SK-N-SH (cell line): ENCODE measurements around the gene CAMSAP1. TPM values are rescaled to one million over a fixed set of nuclear protein-coding genes. Genes with fewer than 3 reads are reported as not detected.

ENCODE experiments used
- CTCF ChIA-PET: fragments of 300-600, 350-600 bp; formaldehyde crosslinking; extraction: SDS; loops from one replicate; lab custom pipeline; 2021; lab: Yijun Ruan, JAX
- POLR2A ChIA-PET: fragments of 350-600 bp; sonication (Branson Sonifier 250); formaldehyde crosslinking; extraction: SDS; loops from one replicate; lab custom pipeline; 2020; ENCODE audit warnings: antibody characterized with exemption, inconsistent platforms; lab: Yijun Ruan, JAX
- DNase-seq: peaks from one replicate; pipeline ENCODE4 v3.0.0; 2012
- H2AFZ ChIP-seq: fragments of 200-600 bp; sonication (generic); 2 replicates; pipeline ENCODE4 v1.8.1; 2016; ENCODE audit warnings: antibody characterized with exemption, mild to moderate bottlenecking, low read depth
- H3F3A ChIP-seq: fragments of 200-600 bp; sonication (generic); replicated peaks from 2 replicates; pipeline ENCODE3; 2016; ENCODE audit warnings: antibody characterized with exemption, mild to moderate bottlenecking; ENCODE audit not compliant: insufficient read depth
- H3K27ac ChIP-seq, 2 experiments: fragments of 200-500 bp in 1 of 2; fragments of 200-600 bp in 1 of 2; sonication (Bioruptor generic) in 1 of 2; sonication (generic), shearing (Covaris generic) in 1 of 2; 2 replicates each; pipeline versions ENCODE4 v1.5.1 to v1.6.1; 2014 to 2016; ENCODE audit warnings: low read depth in 2 of 2, inconsistent platforms in 1 of 2, low read length in 1 of 2, mild to moderate bottlenecking in 1 of 2, mixed read lengths in 1 of 2
- H3K27me3 ChIP-seq: fragments of 200-600 bp; sonication (generic), shearing (Covaris generic); 2 replicates; pipeline ENCODE4 v1.6.1; 2016; ENCODE audit warnings: mixed run types; ENCODE audit not compliant: insufficient read depth
- H3K36me3 ChIP-seq, 2 experiments: fragments of 200-500 bp in 1 of 2; fragments of 200-600 bp in 1 of 2; sonication (Bioruptor generic) in 1 of 2; sonication (generic) in 1 of 2; replicated peaks in 1 of 2; 2 replicates each; pipeline versions ENCODE3 to v1.5.1; 2014 to 2016; ENCODE audit warnings: low read length in 1 of 2, mild to moderate bottlenecking in 1 of 2; ENCODE audit not compliant: insufficient read depth in 2 of 2, control insufficient read depth in 1 of 2
- H3K4me1 ChIP-seq, 2 experiments: fragments of 200-500 bp in 1 of 2; fragments of 200-600 bp in 1 of 2; sonication (Bioruptor generic) in 1 of 2; sonication (generic), shearing (Covaris generic) in 1 of 2; 2 replicates each; pipeline versions ENCODE4 v1.5.1 to v1.6.1; 2014 to 2016; ENCODE audit warnings: low read depth in 1 of 2, low read length in 1 of 2, mixed run types in 1 of 2; ENCODE audit not compliant: insufficient read depth in 2 of 2, control insufficient read depth in 1 of 2
- H3K4me2 ChIP-seq: fragments of 200-600 bp; sonication (generic), shearing (Covaris generic); 2 replicates; pipeline ENCODE4 v1.6.1; 2017; ENCODE audit warnings: mixed run types
- H3K4me3 ChIP-seq, 2 experiments: fragments of 200-500 bp in 1 of 2; fragments of 200-600 bp in 1 of 2; sonication (Bioruptor generic) in 1 of 2; sonication (generic), shearing (Covaris generic) in 1 of 2; 2 replicates each; pipeline versions ENCODE4 v1.5.1 to v1.8.1; 2014 to 2016; ENCODE audit warnings: low read depth in 2 of 2, inconsistent platforms in 1 of 2, low read length in 1 of 2, mild to moderate bottlenecking in 1 of 2, mixed read lengths in 1 of 2, moderate library complexity in 1 of 2
- H3K79me2 ChIP-seq: fragments of 200-600 bp; sonication (generic); 2 replicates; pipeline ENCODE4 v1.8.1; 2017; ENCODE audit warnings: mild to moderate bottlenecking; ENCODE audit not compliant: insufficient read depth
- H3K9ac ChIP-seq: fragments of 200-600 bp; sonication (generic); 2 replicates; pipeline ENCODE4 v1.6.1; 2017; ENCODE audit warnings: mixed run types
- H3K9me2 ChIP-seq: fragments of 200-600 bp; sonication (generic); 2 replicates; pipeline ENCODE4 v1.6.1; 2017; ENCODE audit warnings: mixed run types
- H3K9me3 ChIP-seq: fragments of 200-600 bp; sonication (generic); 2 replicates; pipeline ENCODE4 v1.6.1; 2017; ENCODE audit warnings: mixed run types, mild to moderate bottlenecking, moderate library complexity
- H4K20me1 ChIP-seq: fragments of 200-600 bp; sonication (generic); 2 replicates; pipeline ENCODE4 v1.6.1; 2017; ENCODE audit warnings: mild to moderate bottlenecking, mixed run types; ENCODE audit not compliant: insufficient read depth
- EP300 ChIP-seq, 2 experiments: IDR thresholded peaks; 2 replicates each; pipeline versions ENCODE4 v1.4.0 to v1.6.1; 2012; ENCODE audit warnings: borderline replicate concordance in 1 of 2, low read depth in 1 of 2, low read length in 1 of 2
- EZH2phosphoT487 ChIP-seq: fragments of 200-600 bp; sonication (generic); IDR thresholded peaks from 2 replicates; pipeline ENCODE4 v1.6.1; 2017; ENCODE audit warnings: low read depth, mixed run types, mild to moderate bottlenecking, antibody characterized with exemption, moderate library complexity, borderline replicate concordance
- FOSL2 ChIP-seq: IDR thresholded peaks from 2 replicates; pipeline ENCODE4 v1.4.0; 2012; ENCODE audit warnings: low read depth, mild to moderate bottlenecking, moderate library complexity, borderline replicate concordance
- GATA2 ChIP-seq: sonication (generic); formaldehyde crosslinking; IDR thresholded peaks from 2 replicates; pipeline ENCODE4 v1.5.0; 2020; ENCODE audit warnings: mild to moderate bottlenecking, missing genetic modification reagents
- IRF3 ChIP-seq: fragments of 150-350 bp; IDR thresholded peaks from 2 replicates; pipeline ENCODE4 v1.6.1; 2016; ENCODE audit warnings: mild to moderate bottlenecking, low read depth, low read length
- MXI1 ChIP-seq: IDR thresholded peaks from 2 replicates; pipeline ENCODE4 v1.6.1; 2012; ENCODE audit warnings: mild to moderate bottlenecking, low read depth, low read length, improper control_type of control experiment
- NRF1 ChIP-seq: IDR thresholded peaks from 2 replicates; pipeline ENCODE4 v1.6.1; 2012; ENCODE audit warnings: low read depth, mild to moderate bottlenecking, low read length
- POLR2AphosphoS5 ChIP-seq: IDR thresholded peaks from 2 replicates; pipeline ENCODE4 v1.6.1; 2012; ENCODE audit warnings: low read depth, low read length
- REST ChIP-seq: IDR thresholded peaks from 2 replicates; pipeline ENCODE4 v1.6.1; 2012; ENCODE audit warnings: mild to moderate bottlenecking, low read depth, low read length, moderate library complexity
- RFX5 ChIP-seq: IDR thresholded peaks from 2 replicates; pipeline ENCODE4 v1.6.1; 2012; ENCODE audit warnings: mild to moderate bottlenecking, improper control_type of control experiment, low read length
- TAF1 ChIP-seq: IDR thresholded peaks from 2 replicates; pipeline ENCODE4 v1.6.1; 2012; ENCODE audit warnings: low read depth, mild to moderate bottlenecking, low read length, moderate library complexity, borderline replicate concordance
- TCF12 ChIP-seq: IDR thresholded peaks from 2 replicates; pipeline ENCODE4 v1.4.0; 2012
- TEAD4 ChIP-seq: IDR thresholded peaks from 2 replicates; pipeline ENCODE4 v1.4.0; 2012; ENCODE audit warnings: mild to moderate bottlenecking, borderline replicate concordance; ENCODE audit not compliant: insufficient read depth
- WGBS: methylation state at CpG from one replicate; pipeline ENCODE4 v1.1.6; 2017; ENCODE audit warnings: low lambda C conversion rate; 5-methylcytosine and 5-hydroxymethylcytosine counted together
- polyA plus RNA-seq, 3 experiments: library from polyadenylated mRNA; depleted of rRNA; stranded (reverse); fragments of >200 nt; gene quantifications; 2 replicates each; pipeline ENCODE4 v1.2.3, GENCODE V29; 2012
- TF ChIP-seq, protein P1 (sequence below): IDR thresholded peaks from 2 replicates; pipeline ENCODE4 v1.4.0; 2012; ENCODE audit warnings: low read depth, borderline replicate concordance
- TF ChIP-seq, protein P2 (sequence below): IDR thresholded peaks from 2 replicates; pipeline ENCODE4 v1.4.0; 2012; ENCODE audit warnings: low read depth, borderline replicate concordance

The CAMSAP1 gene
- polyA plus RNA-seq, 1 of the 3 experiments (the other 2 are of a cell fraction) = 8.9 TPM

- TF ChIP-seq, protein P1, sequence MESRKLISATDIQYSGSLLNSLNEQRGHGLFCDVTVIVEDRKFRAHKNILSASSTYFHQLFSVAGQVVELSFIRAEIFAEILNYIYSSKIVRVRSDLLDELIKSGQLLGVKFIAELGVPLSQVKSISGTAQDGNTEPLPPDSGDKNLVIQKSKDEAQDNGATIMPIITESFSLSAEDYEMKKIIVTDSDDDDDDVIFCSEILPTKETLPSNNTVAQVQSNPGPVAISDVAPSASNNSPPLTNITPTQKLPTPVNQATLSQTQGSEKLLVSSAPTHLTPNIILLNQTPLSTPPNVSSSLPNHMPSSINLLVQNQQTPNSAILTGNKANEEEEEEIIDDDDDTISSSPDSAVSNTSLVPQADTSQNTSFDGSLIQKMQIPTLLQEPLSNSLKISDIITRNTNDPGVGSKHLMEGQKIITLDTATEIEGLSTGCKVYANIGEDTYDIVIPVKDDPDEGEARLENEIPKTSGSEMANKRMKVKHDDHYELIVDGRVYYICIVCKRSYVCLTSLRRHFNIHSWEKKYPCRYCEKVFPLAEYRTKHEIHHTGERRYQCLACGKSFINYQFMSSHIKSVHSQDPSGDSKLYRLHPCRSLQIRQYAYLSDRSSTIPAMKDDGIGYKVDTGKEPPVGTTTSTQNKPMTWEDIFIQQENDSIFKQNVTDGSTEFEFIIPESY = no peak
- no peak for TF ChIP-seq MXI1
- no peak for TF ChIP-seq RFX5
- TF ChIP-seq NRF1 = no peak
- no peak for TF ChIP-seq IRF3
- TF ChIP-seq EZH2phosphoT487 = no peak
- no peak for TF ChIP-seq GATA2 (CRISPR knock-in tag)
Measured at GRCh38 chr9:135879619-135880018, 27.7 kb downstream of the CAMSAP1 start (continued).

GRCh38 chr9:135879237-135879601, 28.1 kb downstream of the CAMSAP1 start:
- no peak for DNase-seq
- Histone ChIP-seq H3K36me3 (peaks cover 3 to 9% of the 10 kb centered on the region in 2 experiments), H2AFZ (no peak overlapping the region), H3K9me2 (no peaks in the 10 kb centered on the region), H3K9me3 (no peaks in the 10 kb centered on the region), H3K4me2 (no peak overlapping the region), H3K4me3 (no peak overlapping the region), H3K4me1 (peaks cover 0 to 27% of the 10 kb centered on the region in 2 experiments; a peak in 1 of 4 replicates), H3F3A (no peaks in the 10 kb centered on the region), H3K27me3 (no peaks in the 10 kb centered on the region), H4K20me1 (peaks cover 93% of the 10 kb centered on the region), H3K79me2 (peaks cover 93% of the 10 kb centered on the region), H3K27ac (no peak overlapping the region), H3K9ac (no peak overlapping the region)
- ChIA-PET POLR2A (no interaction called here), CTCF (no interaction called here)
- 90% methylated on average over 2 of the region's 2 CpGs for WGBS
- TF ChIP-seq FOSL2 (no peak), TCF12 (no peak), TEAD4 (no peak), TAF1 (no peak), EP300 (IDR thresholded peaks at IDR 0.05; ENCODE audit: borderline replicate concordance in 1 of 2, low read depth in 1 of 2, low read length in 1 of 2) (no peak), POLR2AphosphoS5 (no peak), GATA2 (CRISPR knock-in tag) (no peak), REST (no peak)
- TF ChIP-seq, protein P2, sequence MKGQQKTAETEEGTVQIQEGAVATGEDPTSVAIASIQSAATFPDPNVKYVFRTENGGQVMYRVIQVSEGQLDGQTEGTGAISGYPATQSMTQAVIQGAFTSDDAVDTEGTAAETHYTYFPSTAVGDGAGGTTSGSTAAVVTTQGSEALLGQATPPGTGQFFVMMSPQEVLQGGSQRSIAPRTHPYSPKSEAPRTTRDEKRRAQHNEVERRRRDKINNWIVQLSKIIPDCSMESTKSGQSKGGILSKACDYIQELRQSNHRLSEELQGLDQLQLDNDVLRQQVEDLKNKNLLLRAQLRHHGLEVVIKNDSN = no peak
